GM19238 (cell line): Measurements from ENCODE around the gene ERI2.

ENCODE experiments used
- DNase-seq: peaks from one replicate; pipeline ENCODE4 v3.0.0; 2011; ENCODE audit warnings: low spot score; ENCODE audit not compliant: insufficient read length

ERI2 gene

GRCh38 chr16:20806168-20807050 lies at the start of gene ERI2, which contains the start of gene REXO5:
TSS of gene ERI2 (minus strand) at chr16:20806472. CDS start at chr16:20806430, 42 bp downstream.
TSS of gene REXO5 (plus strand) at chr16:20806527. CDS start at chr16:20806954, 427 bp downstream.
- DNase-seq, result peak; percentile 83

- no peak for DNase-seq
Measured at GRCh38 chr16:20854963-20855362, 48.7 kb upstream of the ERI2 start.

- DNase-seq, result no peak
Measured at GRCh38 chr16:20853981-20854620, 47.8 kb upstream of the ERI2 start.

- no peak for DNase-seq
Measured at GRCh38 chr16:20853143-20853542, 46.9 kb upstream of the ERI2 start.

GRCh38 chr16:20851601-20852000 lies 45.3 kb upstream of the ERI2 start:
- no peak for DNase-seq

GRCh38 chr16:20850981-20851380 lies 44.7 kb upstream of the ERI2 start:
- DNase-seq, result no peak

- no peak for DNase-seq
Measured at GRCh38 chr16:20849589-20850390, 43.5 kb upstream of the ERI2 start.

GRCh38 chr16:20847550-20847949 lies 41.3 kb upstream of the ERI2 start:
- no peak for DNase-seq

GRCh38 chr16:20846551-20846950 lies 40.3 kb upstream of the ERI2 start:
- DNase-seq, result no peak

- DNase-seq, result no peak
Measured at GRCh38 chr16:20846030-20846429, 39.8 kb upstream of the ERI2 start.

- no peak for DNase-seq
Measured at GRCh38 chr16:20844588-20844987, 38.3 kb upstream of the ERI2 start.

- no peak for DNase-seq
Measured at GRCh38 chr16:20844054-20844453, 37.8 kb upstream of the ERI2 start.

- DNase-seq, result no peak
Measured at GRCh38 chr16:20839504-20839903, 33.2 kb upstream of the ERI2 start.

GRCh38 chr16:20838240-20838639 lies 32.0 kb upstream of the ERI2 start:
- DNase-seq, result no peak

GRCh38 chr16:20833086-20833485 lies 26.8 kb upstream of the ERI2 start:
- DNase-seq, result no peak

GRCh38 chr16:20830372-20830771 lies 24.1 kb upstream of the ERI2 start:
- DNase-seq, result no peak

GRCh38 chr16:20829536-20829935 lies 23.3 kb upstream of the ERI2 start:
- no peak for DNase-seq

GRCh38 chr16:20826039-20826566 lies 19.8 kb upstream of the ERI2 start:
- no peak for DNase-seq

- no peak for DNase-seq
Measured at GRCh38 chr16:20822521-20823325, 16.5 kb upstream of the ERI2 start.

- DNase-seq, result no peak
Measured at GRCh38 chr16:20821682-20822081, 15.4 kb upstream of the ERI2 start.
